Fibroblast of lung (primary cell): ENCODE data around the gene LPCAT1. TPM values are rescaled to one million over a fixed set of nuclear protein-coding genes. Genes with fewer than 3 reads are reported as not detected.
"Not testable (repeated sequence)": the region's sequence is repeated elsewhere in the genome, so short reads cannot be mapped to it uniquely, and the experiment has no call there.

Experiments used
- DNase-seq, 2 donors: peaks; one replicate each; pipeline versions ENCODE4 v3.0.0 to v3.0.0-alpha.2; 2010; ENCODE audit warnings: low read depth in 2 of 2
- H2AFZ ChIP-seq: 2 replicates; pipeline ENCODE4 v1.5.1; 2012; ENCODE audit warnings: low read length, control low read depth, inconsistent platforms
- H3K27ac ChIP-seq: 2 replicates; pipeline ENCODE4 v1.5.1; 2011; ENCODE audit warnings: low read length, control low read depth; ENCODE audit not compliant: insufficient read depth
- H3K27me3 ChIP-seq: 2 replicates; pipeline ENCODE4 v1.5.1; 2011; ENCODE audit warnings: mild to moderate bottlenecking, low read length; ENCODE audit not compliant: control insufficient read depth, insufficient read depth
- H3K36me3 ChIP-seq: 2 replicates; pipeline ENCODE4 v1.5.1; 2011; ENCODE audit warnings: low read length; ENCODE audit not compliant: control insufficient read depth, insufficient read depth
- H3K4me1 ChIP-seq: 2 replicates; pipeline ENCODE4 v1.5.1; 2011; ENCODE audit warnings: low read length; ENCODE audit not compliant: control insufficient read depth, insufficient read depth; ENCODE audit errors: extremely low read depth
- H3K4me2 ChIP-seq: 2 replicates; pipeline ENCODE4 v1.5.1; 2011; ENCODE audit warnings: low read length, control low read depth; ENCODE audit not compliant: insufficient read depth; ENCODE audit errors: extremely low read depth
- H3K4me3 ChIP-seq, 4 experiments: fragments of 200-600 bp in 1 of 4; sonication (generic) in 1 of 4; replicated peaks in 1 of 4; 2 replicates each; pipeline ENCODE4 v1.5.1; 2011 to 2016; ENCODE audit warnings: low read length in 4 of 4, low read depth in 3 of 4, mild to moderate bottlenecking in 3 of 4, control low read depth in 2 of 4, inconsistent platforms in 1 of 4, mixed read lengths in 1 of 4; ENCODE audit not compliant: insufficient read depth in 1 of 4; ENCODE audit errors: control extremely low read depth in 1 of 4
- H3K79me2 ChIP-seq: 2 replicates; pipeline ENCODE4 v1.5.1; 2012; ENCODE audit warnings: mild to moderate bottlenecking, low read length, inconsistent platforms; ENCODE audit not compliant: control insufficient read depth, insufficient read depth
- H3K9ac ChIP-seq: 2 replicates; pipeline ENCODE4 v1.5.1; 2011; ENCODE audit warnings: mild to moderate bottlenecking, low read length, control low read depth; ENCODE audit not compliant: insufficient read depth
- H3K9me3 ChIP-seq: 2 replicates; pipeline ENCODE4 v1.5.1; 2012; ENCODE audit warnings: low read depth, low read length; ENCODE audit not compliant: control insufficient read depth, insufficient read depth
- H4K20me1 ChIP-seq: 2 replicates; pipeline ENCODE4 v1.5.1; 2011; ENCODE audit warnings: low read length; ENCODE audit not compliant: control insufficient read depth, insufficient read depth; ENCODE audit errors: extremely low read depth
- CTCF ChIP-seq, 2 donors: IDR thresholded peaks in 1 of 2; conservative IDR thresholded peaks in 1 of 2; 1 replicate in 1 of 2; 2 replicates in 1 of 2; pipeline ENCODE4 v1.5.1; 2011 to 2012; ENCODE audit warnings: low read length in 2 of 2, control low read depth in 1 of 2, inconsistent platforms in 1 of 2, low read depth in 1 of 2, mild to moderate bottlenecking in 1 of 2
- EZH2 ChIP-seq: IDR thresholded peaks from 2 replicates; pipeline ENCODE4 v1.5.1; 2012; ENCODE audit warnings: low read length, control low read depth, mild to moderate bottlenecking; ENCODE audit errors: missing control alignments
- polyA plus RNA-seq, 2 donors: library from polyadenylated mRNA; depleted of rRNA in 1 of 2; stranded (reverse) in 1 of 2; unstranded in 1 of 2; fragments of >200 nt; gene quantifications; 2 replicates each; pipeline ENCODE4 v1.2.1, GENCODE V29; 2011 to 2012; ENCODE audit warnings: missing spikeins in 1 of 2
- total RNA-seq: library from RNA; depleted of rRNA; stranded (reverse); fragments of >200 nt; gene quantifications from 2 replicates; pipeline ENCODE4 v1.2.1, GENCODE V29; 2014

The LPCAT1 gene
- total and polyA plus RNA-seq, 2 donors (not counting 1 experiment from before 2014, with no cell fraction given) = 50.8 to 65.2 TPM

- Histone ChIP-seq H3K4me3 (no peak overlapping the region), H3K4me1 (no peaks in the 10 kb centered on the region), H3K27me3 (no peaks in the 10 kb centered on the region), H3K27ac (no peak overlapping the region), H4K20me1 (no peaks in the 10 kb centered on the region), H3K9me3 (no peaks in the 10 kb centered on the region), H3K79me2 (no peaks in the 10 kb centered on the region), H3K4me2 (no peak overlapping the region), H3K36me3 (peaks cover 24% of the 10 kb centered on the region), H2AFZ (no peak overlapping the region), H3K9ac (no peak overlapping the region)
- no peak for DNase-seq
- TF ChIP-seq CTCF (conservative IDR thresholded peaks at IDR 0.05 in 1 of 2, IDR thresholded peaks at IDR 0.05 in 1 of 2; ENCODE audit: low read depth in 1 of 2, low read length in 2 of 2) (no peak), EZH2 (no peak)
Observed at GRCh38 chr5:1460054-1460682, 63.6 kb downstream of the LPCAT1 start.

- not testable (repeated sequence) for H3K9ac ChIP-seq, H3K27ac ChIP-seq, H4K20me1 ChIP-seq, H3K27me3 ChIP-seq, H3K79me2 ChIP-seq, H3K4me1 ChIP-seq, H2AFZ ChIP-seq, H3K4me2 ChIP-seq, H3K9me3 ChIP-seq, H3K4me3 ChIP-seq, DNase-seq
- peaks cover 19% of the 10 kb centered on the region for H3K36me3 ChIP-seq
Observed at GRCh38 chr5:1459435-1459834, 64.3 kb downstream of the LPCAT1 start.

- not testable (repeated sequence) for H3K4me3 ChIP-seq, DNase-seq, H3K9ac ChIP-seq, H3K27me3 ChIP-seq, H2AFZ ChIP-seq, H3K27ac ChIP-seq, H4K20me1 ChIP-seq, H3K9me3 ChIP-seq, H3K79me2 ChIP-seq, H3K4me2 ChIP-seq, H3K4me1 ChIP-seq, H3K36me3 ChIP-seq
Observed at GRCh38 chr5:1456110-1456881, 67.5 kb downstream of the LPCAT1 start.

GRCh38 chr5:1453613-1454012 is 70.1 kb downstream of the LPCAT1 start:
- no peaks in the 10 kb centered on the region for H3K36me3 ChIP-seq
- H3K79me2 ChIP-seq = no peaks in the 10 kb centered on the region
- TF ChIP-seq EZH2 (no peak), CTCF (conservative IDR thresholded peaks at IDR 0.05 in 1 of 2, IDR thresholded peaks at IDR 0.05 in 1 of 2; ENCODE audit: low read depth in 1 of 2, low read length in 2 of 2) (no peak)
- H3K9ac ChIP-seq = no peak overlapping the region
- H3K9me3 ChIP-seq = no peaks in the 10 kb centered on the region
- H3K27me3 ChIP-seq = no peaks in the 10 kb centered on the region
- no peaks in the 10 kb centered on the region for H4K20me1 ChIP-seq
- DNase-seq = no peak
- no peak overlapping the region for H2AFZ ChIP-seq
- H3K27ac ChIP-seq = no peak overlapping the region
- H3K4me3 ChIP-seq = no peak overlapping the region
- no peak overlapping the region for H3K4me2 ChIP-seq
- no peaks in the 10 kb centered on the region for H3K4me1 ChIP-seq
